ENCODE results near the gene DYSF.

Gene DYSF

GRCh38 chr2:71457123-71457915 lies 4.0 kb downstream of the DYSF start:
- no peak for DNase-seq

- no peak for DNase-seq
Measured at GRCh38 chr2:71457923-71458322, 4.6 kb downstream of the DYSF start.

- no peak for DNase-seq
Measured at GRCh38 chr2:71458413-71459083, 5.2 kb downstream of the DYSF start.

GRCh38 chr2:71459084-71459431 lies 5.7 kb downstream of the DYSF start:
- no peak for DNase-seq

- DNase-seq = no peak
Measured at GRCh38 chr2:71460056-71460455, 6.7 kb downstream of the DYSF start.

- DNase-seq = no peak
Measured at GRCh38 chr2:71460595-71461303, 7.4 kb downstream of the DYSF start.

GRCh38 chr2:71461304-71461671 lies 7.9 kb downstream of the DYSF start:
- DNase-seq = no peak

- DNase-seq = no peak
Measured at GRCh38 chr2:71462056-71462605, 8.8 kb downstream of the DYSF start.

GRCh38 chr2:71462641-71463341 lies 9.4 kb downstream of the DYSF start:
- no peak for DNase-seq

GRCh38 chr2:71463342-71463654 lies 9.9 kb downstream of the DYSF start:
- no peak for DNase-seq

GRCh38 chr2:71464389-71464788 lies 11.0 kb downstream of the DYSF start:
- no peak for DNase-seq

GRCh38 chr2:71465356-71465755 lies 12.0 kb downstream of the DYSF start:
- no peak for DNase-seq

GRCh38 chr2:71465961-71466300 lies 12.6 kb downstream of the DYSF start:
- DNase-seq = no peak

GRCh38 chr2:71466301-71467179 lies 13.2 kb downstream of the DYSF start:
- DNase-seq = no peak

- no peak for DNase-seq
Measured at GRCh38 chr2:71467180-71467815, 13.9 kb downstream of the DYSF start.

- DNase-seq = no peak
Measured at GRCh38 chr2:71468279-71469015, 15.1 kb downstream of the DYSF start.

GRCh38 chr2:71469403-71470398 lies 16.3 kb downstream of the DYSF start:
- no peak for DNase-seq

GRCh38 chr2:71471276-71471675 lies 17.9 kb downstream of the DYSF start:
- no peak for DNase-seq

- no peak for DNase-seq
Measured at GRCh38 chr2:71472019-71472418, 18.7 kb downstream of the DYSF start.

Measured in NCI-H2029 (cell line).